Gastrocnemius medialis (tissue), 4 donors: ENCODE measurements around the gene DEGS2. TPM values are rescaled to one million over a fixed set of nuclear protein-coding genes. Genes with fewer than 3 reads are reported as not detected.

Experiments used
- ATAC-seq, 2 donors: fragments of 150-250 bp; one replicate each; pipeline ENCODE4 v1.9.1; 2016
- DNase-seq, 2 donors: peaks; one replicate each; pipeline ENCODE4 v3.0.0-alpha.2; 2019
- H3K27ac ChIP-seq, 4 donors: fragments of 200-600 bp; sonication (generic); 1 replicate in 1 of 4; 2 replicates in 3 of 4; pipeline ENCODE4 v1.5.1; 2016 to 2018; ENCODE audit warnings: mild to moderate bottlenecking in 2 of 4, moderate library complexity in 1 of 4
- H3K27me3 ChIP-seq, 3 donors: fragments of 200-600 bp; sonication (generic) in 2 of 3; 1 replicate in 1 of 3; 2 replicates in 2 of 3; pipeline versions ENCODE4 v1.5.1 to v1.6.0; 2016 to 2019; ENCODE audit warnings: mild to moderate bottlenecking in 1 of 3, moderate library complexity in 1 of 3
- H3K36me3 ChIP-seq, 2 donors: fragments of 200-600 bp; sonication (generic) in 1 of 2; one replicate each; pipeline ENCODE4 v1.5.1; 2017 to 2018
- H3K4me1 ChIP-seq, 2 donors: fragments of 200-600 bp; sonication (generic) in 1 of 2; one replicate each; pipeline ENCODE4 v1.5.1; 2016 to 2017; ENCODE audit warnings: mild to moderate bottlenecking in 2 of 2
- H3K4me3 ChIP-seq, 4 donors: fragments of 200-600 bp; sonication (generic) in 3 of 4; 1 replicate in 1 of 4; 2 replicates in 3 of 4; pipeline ENCODE4 v1.5.1; 2016 to 2019; ENCODE audit warnings: mild to moderate bottlenecking in 2 of 4
- H3K9me3 ChIP-seq, 3 donors: fragments of 200-600 bp; sonication (generic) in 2 of 3; 1 replicate in 1 of 3; 2 replicates in 2 of 3; pipeline ENCODE4 v1.5.1; 2016 to 2019
- POLR2A ChIP-seq, 2 donors: fragments of 450-650 bp; IDR thresholded peaks; one replicate each; pipeline ENCODE4 v1.6.1; 2017; ENCODE audit warnings: antibody characterized with exemption in 2 of 2, mild to moderate bottlenecking in 2 of 2, moderate library complexity in 2 of 2
- in situ Hi-C, 4 donors: fragments of 200-750 bp; cut with MboI; loops; one replicate each; pipeline versions ENCODE4 v1.15.0 to v1.8.0; 2017; ENCODE audit warnings: low sequenced_read_pairs in 4 of 4
- intact Hi-C: fragments of 100-400 bp; cut with DNase I; formaldehyde crosslinking; loops from one replicate; pipeline ENCODE4 v1.15.1; 2023; ENCODE audit warnings: low total_unique reads
- total RNA-seq, 4 donors: library from RNA; depleted of rRNA; stranded (reverse); fragments of >200 nt; gene quantifications; one replicate each; pipeline versions ENCODE4 v1.1.0 to v1.2.3, GENCODE V29; 2016
- TF ChIP-seq, protein P1 (sequence below), 5 experiments: fragments of 450-650 bp in 3 of 5; fragments of 200-600 bp in 2 of 5; sonication (generic) in 2 of 5; IDR thresholded peaks in 4 of 5; conservative IDR thresholded peaks in 1 of 5; 1 replicate in 4 of 5; 2 replicates in 1 of 5; pipeline ENCODE4 v1.5.1; 2016 to 2019; ENCODE audit warnings: antibody characterized with exemption in 5 of 5, mild to moderate bottlenecking in 3 of 5, moderate library complexity in 3 of 5

Gene DEGS2
- total RNA-seq, 4 donors from 2014 or later = 0.22 to 0.75 (median 0.66) TPM; not detected in 1

DNA sequence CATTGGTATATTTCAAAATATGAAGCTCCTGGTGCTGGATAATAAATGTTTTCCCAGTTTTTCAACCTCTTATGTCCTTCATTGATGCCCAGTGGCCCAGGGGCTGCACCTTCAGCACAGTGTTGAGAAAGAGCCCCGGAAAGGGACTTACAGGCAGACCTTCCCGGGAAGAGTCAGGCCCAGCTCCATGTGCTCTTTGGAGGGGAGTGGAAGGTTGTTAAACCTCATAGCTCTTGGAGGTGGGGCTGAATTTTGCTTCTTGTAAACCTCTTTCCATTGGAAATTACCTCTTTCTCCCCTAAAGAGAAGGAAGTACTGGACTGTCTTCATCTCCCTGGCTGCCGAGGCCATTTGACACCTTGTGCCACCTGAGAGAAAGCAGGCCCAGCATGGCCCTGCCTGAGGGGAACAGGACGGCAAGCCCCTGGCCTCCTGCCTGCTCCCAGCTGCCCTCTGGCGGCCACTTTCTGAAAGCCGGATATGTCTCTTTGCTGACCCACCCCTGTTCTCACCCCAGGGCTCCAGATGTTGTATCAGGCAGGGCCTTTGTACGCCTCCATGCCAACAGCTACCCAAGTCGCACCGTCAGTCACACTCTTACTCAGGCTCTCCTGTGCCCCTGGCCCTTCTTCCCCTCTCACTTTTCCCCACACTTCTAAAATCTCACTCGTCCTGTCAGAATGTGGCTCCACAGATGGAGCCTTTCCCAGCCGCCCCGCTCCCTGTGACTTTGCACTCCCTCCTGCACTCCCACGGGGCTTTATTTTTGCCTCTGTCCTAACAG lies 51.2 kb downstream of the DEGS2 start:
- intact Hi-C loops = loop anchor here (1.0 to 5.0 kb wide), 2 partner anchors 41 to 126 kb away; partner anchors contain the start of gene EVL
- Histone ChIP-seq H3K36me3 (no peaks in the 10 kb centered on the region), H3K4me3 (no peak overlapping the region), H3K27ac (peak overlapping the region in 1 of 4 donors; percentile 28), H3K27me3 (no peaks in the 10 kb centered on the region), H3K4me1 (peaks cover 9 to 39% of the 10 kb centered on the region in 2 donors), H3K9me3 (no peaks in the 10 kb centered on the region)
- in situ Hi-C loops = loop anchor here in 2 of 4 donors (5.0 to 10.0 kb wide), 2 partner anchors 123 to 126 kb away; no protein-coding TSS in a partner anchor
- ATAC-seq (peak; percentile 72 to 93), DNase-seq (peak; percentile 44 to 70)
- no peak for TF ChIP-seq POLR2A (IDR thresholded peaks at IDR 0.05)
- TF ChIP-seq, protein P1, sequence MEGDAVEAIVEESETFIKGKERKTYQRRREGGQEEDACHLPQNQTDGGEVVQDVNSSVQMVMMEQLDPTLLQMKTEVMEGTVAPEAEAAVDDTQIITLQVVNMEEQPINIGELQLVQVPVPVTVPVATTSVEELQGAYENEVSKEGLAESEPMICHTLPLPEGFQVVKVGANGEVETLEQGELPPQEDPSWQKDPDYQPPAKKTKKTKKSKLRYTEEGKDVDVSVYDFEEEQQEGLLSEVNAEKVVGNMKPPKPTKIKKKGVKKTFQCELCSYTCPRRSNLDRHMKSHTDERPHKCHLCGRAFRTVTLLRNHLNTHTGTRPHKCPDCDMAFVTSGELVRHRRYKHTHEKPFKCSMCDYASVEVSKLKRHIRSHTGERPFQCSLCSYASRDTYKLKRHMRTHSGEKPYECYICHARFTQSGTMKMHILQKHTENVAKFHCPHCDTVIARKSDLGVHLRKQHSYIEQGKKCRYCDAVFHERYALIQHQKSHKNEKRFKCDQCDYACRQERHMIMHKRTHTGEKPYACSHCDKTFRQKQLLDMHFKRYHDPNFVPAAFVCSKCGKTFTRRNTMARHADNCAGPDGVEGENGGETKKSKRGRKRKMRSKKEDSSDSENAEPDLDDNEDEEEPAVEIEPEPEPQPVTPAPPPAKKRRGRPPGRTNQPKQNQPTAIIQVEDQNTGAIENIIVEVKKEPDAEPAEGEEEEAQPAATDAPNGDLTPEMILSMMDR (IDR thresholded peaks at IDR 0.05 in 4 of 5, conservative IDR thresholded peaks at IDR 0.05 in 1 of 5) = peak; percentile 65 to 87 (median 84)

DNA sequence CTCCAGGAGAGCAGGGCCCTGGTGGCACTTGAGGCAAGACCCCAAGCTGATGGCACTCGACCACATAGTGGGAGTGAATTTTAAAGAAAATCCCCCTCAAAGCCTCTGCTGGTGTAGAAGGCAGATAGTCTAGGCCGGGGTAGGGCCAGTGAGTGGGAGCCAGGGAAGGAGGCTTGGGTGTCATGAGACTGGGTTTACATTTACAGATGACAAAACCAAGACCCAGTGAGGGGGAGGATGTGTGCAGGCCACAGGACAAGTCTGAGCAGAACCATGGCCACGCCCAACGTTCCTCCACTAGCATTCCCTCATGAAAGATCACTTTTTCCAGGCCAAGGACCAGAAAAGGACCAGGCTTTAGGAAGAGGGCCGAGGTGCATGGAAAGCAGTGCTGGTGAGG lies 52.2 kb downstream of the DEGS2 start:
- Histone ChIP-seq H3K36me3 (no peaks in the 10 kb centered on the region), H3K27me3 (no peaks in the 10 kb centered on the region), H3K9me3 (no peaks in the 10 kb centered on the region), H3K27ac (no peak overlapping the region), H3K4me1 (peaks cover 9 to 40% of the 10 kb centered on the region in 2 donors), H3K4me3 (no peak overlapping the region)
- intact Hi-C loops = loop anchor here (5.0 kb wide), 1 partner anchor 40 kb away; the partner anchor contains the start of gene EVL
- TF ChIP-seq POLR2A (IDR thresholded peaks at IDR 0.05) = no peak
- TF ChIP-seq, protein P1 (IDR thresholded peaks at IDR 0.05 in 4 of 5, conservative IDR thresholded peaks at IDR 0.05 in 1 of 5) = no peak
- in situ Hi-C loops = loop anchor here in 2 of 4 donors (5.0 to 10.0 kb wide), 2 partner anchors 122 to 125 kb away; no protein-coding TSS in a partner anchor
- ATAC-seq (no peak), DNase-seq (no peak)

DNA sequence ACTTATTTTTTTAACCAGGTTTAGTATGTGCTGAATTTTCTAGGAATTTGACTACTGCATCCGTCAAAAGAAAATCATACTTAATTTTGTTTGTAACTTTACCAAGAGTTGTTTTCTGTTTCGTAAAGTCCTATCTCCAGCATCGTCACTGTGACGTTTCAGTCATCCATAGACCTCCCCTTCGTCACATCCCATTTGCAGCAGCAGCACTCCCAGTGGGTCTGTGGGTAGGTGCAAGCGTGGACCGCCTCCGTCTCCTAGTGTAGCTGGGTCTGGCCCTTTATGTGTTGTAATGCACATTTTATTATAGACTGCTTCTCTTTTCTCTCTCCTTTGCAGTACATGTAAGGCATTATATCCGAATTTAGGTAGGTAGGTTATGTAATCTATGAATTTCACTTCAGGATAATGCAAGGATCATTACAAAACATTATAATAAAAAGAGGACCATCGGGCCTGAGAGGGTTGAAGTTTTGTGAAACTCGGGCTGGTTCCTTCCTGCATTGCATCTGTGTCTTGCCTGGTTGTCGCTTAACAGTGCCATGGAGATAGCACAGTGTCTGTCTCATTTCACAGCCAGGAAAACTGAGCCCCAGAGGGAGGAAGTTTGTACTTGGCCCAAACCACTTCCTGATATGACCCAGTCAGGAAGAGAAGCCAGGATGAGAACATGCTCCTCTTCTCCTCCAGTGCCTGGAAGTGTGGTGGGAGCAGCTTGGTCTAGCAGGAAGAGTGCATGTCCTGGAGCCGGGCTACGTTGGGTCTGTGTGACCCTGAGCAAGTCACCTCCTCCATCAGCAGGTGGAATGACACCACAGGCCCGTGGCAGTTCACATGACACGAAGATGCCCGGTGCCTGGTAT lies 53.0 kb downstream of the DEGS2 start:
- TF ChIP-seq, protein P1 (IDR thresholded peaks at IDR 0.05 in 4 of 5, conservative IDR thresholded peaks at IDR 0.05 in 1 of 5) = no peak
- no peak for TF ChIP-seq POLR2A (IDR thresholded peaks at IDR 0.05)
- in situ Hi-C loops = loop anchor here in 2 of 4 donors (5.0 to 10.0 kb wide), 2 partner anchors 122 to 124 kb away; no protein-coding TSS in a partner anchor
- intact Hi-C loops = loop anchor here (5.0 kb wide), 1 partner anchor 39 kb away; the partner anchor contains the start of gene EVL
- no peaks in the 10 kb centered on the region for H3K27me3 ChIP-seq
- H3K36me3 ChIP-seq = no peaks in the 10 kb centered on the region
- H3K27ac ChIP-seq = no peak overlapping the region
- DNase-seq (no peak), ATAC-seq (no peak)
- H3K9me3 ChIP-seq = no peaks in the 10 kb centered on the region
- no peak overlapping the region for H3K4me3 ChIP-seq
- peaks cover 9 to 40% of the 10 kb centered on the region in 2 donors for H3K4me1 ChIP-seq

DNA sequence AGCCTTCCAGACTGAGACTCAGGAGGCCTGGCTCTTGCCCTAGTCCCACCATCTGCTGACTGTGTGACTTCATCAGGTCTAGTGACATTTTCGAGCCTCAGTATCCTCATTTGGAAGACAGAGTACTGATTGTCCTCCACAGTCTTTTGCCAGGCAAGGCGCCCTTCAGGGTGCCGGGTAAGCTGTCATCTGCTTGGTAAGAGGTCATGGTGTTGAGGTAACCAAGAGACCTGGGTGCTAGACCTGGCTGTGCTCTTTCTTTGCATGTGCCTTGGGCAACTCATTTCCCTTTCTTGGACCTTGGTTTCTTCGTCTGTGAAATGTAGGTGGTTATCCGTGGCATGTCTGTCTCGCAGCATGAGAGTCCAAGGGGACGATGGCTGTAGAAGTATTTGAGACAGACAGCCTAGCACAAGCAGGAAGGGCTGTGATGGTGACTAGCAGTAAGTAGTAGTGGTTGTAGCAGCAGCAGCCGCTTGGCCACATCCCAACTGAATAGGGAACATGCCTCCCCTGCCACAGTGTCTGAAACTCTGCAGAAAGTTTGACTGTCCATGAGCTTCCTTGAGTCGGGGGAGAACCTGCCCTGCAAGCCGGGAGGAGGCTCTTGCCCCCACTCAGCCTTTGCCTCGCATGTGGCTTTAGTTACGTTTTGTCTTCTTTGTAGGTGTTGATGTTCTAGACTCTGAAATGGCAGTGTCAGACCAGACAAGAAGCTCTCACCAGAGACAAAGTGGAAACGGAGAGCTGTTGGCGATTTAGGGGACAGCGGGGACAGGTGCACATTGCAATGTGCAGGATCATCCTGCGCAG lies 53.9 kb downstream of the DEGS2 start:
- Histone ChIP-seq H3K4me3 (no peak overlapping the region), H3K27ac (no peak overlapping the region), H3K9me3 (no peaks in the 10 kb centered on the region), H3K4me1 (peaks cover 9 to 40% of the 10 kb centered on the region in 2 donors), H3K27me3 (no peaks in the 10 kb centered on the region), H3K36me3 (no peaks in the 10 kb centered on the region)
- TF ChIP-seq, protein P1 (IDR thresholded peaks at IDR 0.05 in 4 of 5, conservative IDR thresholded peaks at IDR 0.05 in 1 of 5) = no peak
- no peak for TF ChIP-seq POLR2A (IDR thresholded peaks at IDR 0.05)
- in situ Hi-C loops = loop anchor here in 2 of 4 donors (5.0 to 10.0 kb wide), 2 partner anchors 121 to 123 kb away; no protein-coding TSS in a partner anchor
- DNase-seq = no peak
- intact Hi-C loops = loop anchor here (5.0 kb wide), 1 partner anchor 38 kb away; the partner anchor contains the start of gene EVL
- ATAC-seq = no peak
